KMS-11 (cell line): ENCODE measurements around the gene ADAMTS14.

Experiments used
- H2AFZ ChIP-seq: fragments of 200-600 bp; sonication (generic); 2 replicates; pipeline ENCODE4 v1.6.1; 2016; ENCODE audit warnings: antibody characterized with exemption, mixed run types, low read depth
- H3K27ac ChIP-seq: fragments of 200-600 bp; sonication (generic); 2 replicates; pipeline ENCODE4 v1.6.1; 2016; ENCODE audit warnings: mild to moderate bottlenecking, mixed run types
- H3K27me3 ChIP-seq: fragments of 200-600 bp; sonication (generic); 2 replicates; pipeline ENCODE4 v1.6.1; 2017; ENCODE audit warnings: mild to moderate bottlenecking, low read depth, mixed run types, moderate library complexity; ENCODE audit not compliant: insufficient read depth
- H3K36me3 ChIP-seq: fragments of 200-600 bp; sonication (generic); 2 replicates; pipeline ENCODE4 v1.6.1; 2017; ENCODE audit warnings: mild to moderate bottlenecking, mixed run types; ENCODE audit not compliant: insufficient read depth
- H3K4me1 ChIP-seq: fragments of 200-600 bp; sonication (generic); 2 replicates; pipeline ENCODE4 v1.6.1; 2016; ENCODE audit warnings: mild to moderate bottlenecking, low read depth, mixed run types; ENCODE audit not compliant: poor library complexity, severe bottlenecking
- H3K4me2 ChIP-seq: fragments of 200-600 bp; sonication (generic); 2 replicates; pipeline ENCODE4 v1.7.0; 2016; ENCODE audit warnings: mild to moderate bottlenecking, mixed run types
- H3K4me3 ChIP-seq: fragments of 200-600 bp; sonication (generic); IDR thresholded peaks from 2 replicates; pipeline ENCODE4 v1.6.1; 2017; ENCODE audit warnings: low read depth, low read length, mixed read lengths; ENCODE audit not compliant: insufficient read depth
- H3K79me2 ChIP-seq: fragments of 200-600 bp; sonication (generic); 2 replicates; pipeline ENCODE4 v1.6.1; 2016; ENCODE audit warnings: low read depth, mixed run types; ENCODE audit not compliant: insufficient read depth
- H3K9ac ChIP-seq: fragments of 200-600 bp; sonication (generic); 2 replicates; pipeline ENCODE4 v1.6.1; 2016; ENCODE audit warnings: mild to moderate bottlenecking, mixed run types
- H4K20me1 ChIP-seq: fragments of 200-600 bp; sonication (generic); 2 replicates; pipeline ENCODE4 v1.6.1; 2016; ENCODE audit warnings: mild to moderate bottlenecking, mixed run types; ENCODE audit not compliant: insufficient read depth
- CTCF ChIP-seq: fragments of 200-600 bp; sonication (generic); conservative IDR thresholded peaks from 2 replicates; pipeline ENCODE4 v1.6.1; 2017; ENCODE audit warnings: low read depth, mild to moderate bottlenecking, antibody characterized with exemption, low read length, moderate library complexity, mixed read lengths

The ADAMTS14 gene

DNA sequence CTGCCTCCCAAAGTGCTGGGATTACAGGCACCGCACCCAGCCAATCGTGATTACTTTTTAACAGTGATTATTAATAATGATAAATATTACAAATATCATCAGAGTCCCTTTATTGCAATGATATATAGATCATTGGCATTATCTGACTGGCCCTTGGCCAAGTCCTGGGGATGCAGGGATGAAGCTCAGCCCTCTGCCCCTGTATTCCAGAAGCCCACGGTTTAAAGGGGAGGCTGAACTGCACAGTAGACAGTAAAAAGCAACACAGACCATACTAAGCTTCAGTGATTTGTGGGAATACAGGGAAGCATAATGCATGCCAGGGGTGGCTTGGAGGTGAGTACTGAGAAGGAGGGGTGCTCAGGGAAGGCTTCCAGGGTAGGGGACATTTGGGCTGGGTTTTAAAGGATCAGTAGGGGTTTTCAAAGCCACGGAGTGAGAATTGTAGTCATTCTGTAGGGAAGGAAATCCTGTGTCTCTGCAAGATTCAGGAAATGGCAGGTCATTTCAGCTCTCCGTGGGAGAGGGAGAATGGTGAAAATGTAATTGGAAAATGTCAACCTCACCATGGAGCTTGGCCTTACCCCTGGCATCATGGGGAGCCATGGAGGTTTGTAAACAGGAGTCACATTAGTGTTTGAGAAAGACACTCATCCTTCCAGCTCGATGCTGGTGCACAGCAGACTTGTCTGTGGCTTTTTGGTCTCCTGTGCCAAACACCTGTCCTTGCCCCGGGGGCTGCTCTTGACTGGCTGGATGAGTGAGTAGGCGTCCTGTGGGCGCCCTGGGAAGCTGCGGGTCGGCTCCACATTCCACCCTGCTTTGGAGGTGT is 8.8 kb downstream of the ADAMTS14 start:
- TF ChIP-seq CTCF, result no peak
- H3K4me2 ChIP-seq, result no peak overlapping the region
- no peaks in the 10 kb centered on the region for H3K36me3 ChIP-seq

DNA sequence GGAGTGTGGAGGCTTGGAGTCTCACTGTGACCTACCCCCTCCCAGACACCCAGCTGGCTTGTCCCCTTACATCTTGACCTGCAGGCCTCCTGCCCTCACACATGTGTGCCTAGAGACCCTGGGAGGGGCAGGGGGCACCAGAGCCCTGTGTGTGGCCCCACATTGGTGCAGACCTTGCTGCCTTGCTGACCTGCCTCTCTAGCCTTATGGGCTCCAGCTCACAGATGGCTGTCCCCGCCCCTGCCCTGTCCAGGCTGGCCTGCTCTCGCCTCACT is 9.4 kb downstream of the ADAMTS14 start:
- Histone ChIP-seq H3K27me3 (no peaks in the 10 kb centered on the region), H4K20me1 (no peaks in the 10 kb centered on the region), H3K4me2 (no peak overlapping the region), H2AFZ (no peak overlapping the region), H3K4me3 (no peak overlapping the region), H3K9ac (no peak overlapping the region), H3K79me2 (no peaks in the 10 kb centered on the region), H3K4me1 (no peaks in the 10 kb centered on the region), H3K36me3 (no peaks in the 10 kb centered on the region), H3K27ac (no peak overlapping the region)
- TF ChIP-seq CTCF, result no peak

More for the DNA sequence above, 8.8 kb downstream of the ADAMTS14 start:
- H2AFZ ChIP-seq, result no peak overlapping the region
- no peak overlapping the region for H3K9ac ChIP-seq
- H3K27me3 ChIP-seq, result no peaks in the 10 kb centered on the region
- no peak overlapping the region for H3K4me3 ChIP-seq
- no peaks in the 10 kb centered on the region for H3K4me1 ChIP-seq
- H3K27ac ChIP-seq, result no peak overlapping the region
- H3K79me2 ChIP-seq, result no peaks in the 10 kb centered on the region
- no peaks in the 10 kb centered on the region for H4K20me1 ChIP-seq

GRCh38 chr10:70682920-70683600 is 10.8 kb downstream of the ADAMTS14 start:
- Histone ChIP-seq H3K36me3 (no peaks in the 10 kb centered on the region), H3K4me2 (no peak overlapping the region), H3K79me2 (no peaks in the 10 kb centered on the region), H4K20me1 (no peaks in the 10 kb centered on the region), H3K9ac (no peak overlapping the region), H3K4me1 (no peaks in the 10 kb centered on the region), H3K27ac (no peak overlapping the region), H3K4me3 (no peak overlapping the region), H3K27me3 (no peaks in the 10 kb centered on the region), H2AFZ (no peak overlapping the region)
- no peak for TF ChIP-seq CTCF

DNA sequence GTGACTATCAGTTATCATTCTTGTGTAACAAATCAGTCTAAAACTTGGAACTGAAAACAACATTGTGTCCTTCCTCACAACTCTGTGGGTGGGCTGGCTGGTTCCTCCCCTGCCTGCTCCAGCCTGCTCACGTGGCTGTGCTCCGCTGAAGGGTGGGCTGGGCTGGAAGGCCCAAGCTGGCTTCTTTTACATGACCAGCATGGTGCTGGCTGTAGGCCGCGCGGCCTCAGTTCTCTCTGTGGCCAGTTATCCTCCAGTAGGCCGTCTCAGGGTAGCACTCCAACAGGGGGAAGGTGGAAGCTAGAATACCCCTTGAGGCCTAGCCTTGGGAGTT is 11.3 kb downstream of the ADAMTS14 start:
- Histone ChIP-seq H3K4me3 (no peak overlapping the region), H4K20me1 (no peaks in the 10 kb centered on the region), H3K27me3 (no peaks in the 10 kb centered on the region), H3K36me3 (no peaks in the 10 kb centered on the region), H2AFZ (no peak overlapping the region), H3K9ac (no peak overlapping the region), H3K27ac (no peak overlapping the region), H3K4me2 (no peak overlapping the region), H3K79me2 (no peaks in the 10 kb centered on the region), H3K4me1 (no peaks in the 10 kb centered on the region)
- TF ChIP-seq CTCF, result no peak
